ENCODE measurements around the gene FUS. TPM values are rescaled to one million over a fixed set of nuclear protein-coding genes. Genes with fewer than 3 reads are reported as not detected.

Gene FUS
- total and polyA plus RNA-seq, 2 of the 13 experiments (the other 11 are each of a cell fraction or from before 2014, with no cell fraction given): 68.1 to 168 TPM

DNA sequence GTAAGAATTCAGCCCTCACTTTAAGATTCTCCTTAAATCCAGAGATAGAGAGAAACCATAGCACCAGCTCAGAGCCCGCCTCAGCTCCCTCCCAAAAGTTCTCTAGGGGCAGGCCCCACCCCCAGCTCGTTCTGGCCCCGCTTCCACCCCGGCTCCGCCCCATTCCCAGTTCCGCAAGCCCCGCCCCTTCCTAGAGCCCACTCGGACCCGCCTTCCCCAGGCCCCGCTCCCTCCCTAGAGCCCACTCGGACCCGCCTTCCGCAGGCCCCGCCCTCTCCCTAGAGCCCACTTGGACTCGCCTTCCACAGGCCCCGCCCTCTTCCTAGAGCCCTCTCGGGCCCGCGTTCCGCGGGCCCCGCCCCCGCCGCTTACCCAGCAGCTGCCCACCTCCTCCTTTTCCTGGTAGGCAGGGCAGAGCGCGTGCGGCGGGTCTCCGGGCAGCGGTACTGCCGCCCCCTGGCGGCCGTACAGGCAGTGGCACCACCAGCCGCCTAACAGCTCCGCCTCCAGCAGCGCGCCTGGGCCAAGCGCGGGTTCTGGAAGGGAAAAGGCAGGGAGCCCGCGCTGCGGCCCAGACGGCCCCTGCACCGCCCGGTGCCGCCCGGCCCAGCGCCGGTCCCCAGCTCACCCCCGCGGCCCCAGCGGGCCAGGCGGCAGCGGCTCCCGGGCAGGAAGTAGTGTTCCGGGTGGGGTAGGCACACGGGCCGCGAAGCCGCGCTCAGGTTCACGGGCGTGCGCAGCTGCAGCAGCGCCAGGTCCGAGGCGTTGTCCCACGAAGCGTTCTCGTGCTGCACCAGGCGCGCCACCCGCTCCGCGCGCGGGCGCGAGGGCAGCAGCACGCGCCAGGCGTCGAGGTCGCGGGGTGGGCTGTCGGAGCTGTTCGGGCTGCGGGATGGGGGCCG, 37.6 kb upstream of the FUS start (continued):
- TF ChIP-seq, protein P1, sequence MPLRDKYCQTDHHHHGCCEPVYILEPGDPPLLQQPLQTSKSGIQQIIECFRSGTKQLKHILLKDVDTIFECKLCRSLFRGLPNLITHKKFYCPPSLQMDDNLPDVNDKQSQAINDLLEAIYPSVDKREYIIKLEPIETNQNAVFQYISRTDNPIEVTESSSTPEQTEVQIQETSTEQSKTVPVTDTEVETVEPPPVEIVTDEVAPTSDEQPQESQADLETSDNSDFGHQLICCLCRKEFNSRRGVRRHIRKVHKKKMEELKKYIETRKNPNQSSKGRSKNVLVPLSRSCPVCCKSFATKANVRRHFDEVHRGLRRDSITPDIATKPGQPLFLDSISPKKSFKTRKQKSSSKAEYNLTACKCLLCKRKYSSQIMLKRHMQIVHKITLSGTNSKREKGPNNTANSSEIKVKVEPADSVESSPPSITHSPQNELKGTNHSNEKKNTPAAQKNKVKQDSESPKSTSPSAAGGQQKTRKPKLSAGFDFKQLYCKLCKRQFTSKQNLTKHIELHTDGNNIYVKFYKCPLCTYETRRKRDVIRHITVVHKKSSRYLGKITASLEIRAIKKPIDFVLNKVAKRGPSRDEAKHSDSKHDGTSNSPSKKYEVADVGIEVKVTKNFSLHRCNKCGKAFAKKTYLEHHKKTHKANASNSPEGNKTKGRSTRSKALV (CRISPR knock-in tag; IDR thresholded peaks at IDR 0.05): no peak
- TF ChIP-seq, protein P2, sequence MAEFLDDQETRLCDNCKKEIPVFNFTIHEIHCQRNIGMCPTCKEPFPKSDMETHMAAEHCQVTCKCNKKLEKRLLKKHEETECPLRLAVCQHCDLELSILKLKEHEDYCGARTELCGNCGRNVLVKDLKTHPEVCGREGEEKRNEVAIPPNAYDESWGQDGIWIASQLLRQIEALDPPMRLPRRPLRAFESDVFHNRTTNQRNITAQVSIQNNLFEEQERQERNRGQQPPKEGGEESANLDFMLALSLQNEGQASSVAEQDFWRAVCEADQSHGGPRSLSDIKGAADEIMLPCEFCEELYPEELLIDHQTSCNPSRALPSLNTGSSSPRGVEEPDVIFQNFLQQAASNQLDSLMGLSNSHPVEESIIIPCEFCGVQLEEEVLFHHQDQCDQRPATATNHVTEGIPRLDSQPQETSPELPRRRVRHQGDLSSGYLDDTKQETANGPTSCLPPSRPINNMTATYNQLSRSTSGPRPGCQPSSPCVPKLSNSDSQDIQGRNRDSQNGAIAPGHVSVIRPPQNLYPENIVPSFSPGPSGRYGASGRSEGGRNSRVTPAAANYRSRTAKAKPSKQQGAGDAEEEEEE (CRISPR knock-in tag; IDR thresholded peaks at IDR 0.05; ENCODE audit: borderline replicate concordance): no peak
- TF ChIP-seq FOXA1 (IDR thresholded peaks at IDR 0.05) (no peak), FOXA1 (CRISPR knock-in tag; IDR thresholded peaks at IDR 0.05) (peak; percentile 21; the same call in 1 of the 2 replicates), ZNF329 (CRISPR knock-in tag; IDR thresholded peaks at IDR 0.05; ENCODE audit: low read depth) (peak; percentile 47; the same call in 1 of the 2 replicates), ZNF383 (CRISPR knock-in tag; IDR thresholded peaks at IDR 0.05; ENCODE audit: borderline replicate concordance) (no peak), THYN1 (CRISPR knock-in tag; IDR thresholded peaks at IDR 0.05; ENCODE audit: borderline replicate concordance, low read depth) (no peak), HNRNPLL (IDR thresholded peaks at IDR 0.05; ENCODE audit: low read depth, low read length, poor library complexity, severe bottlenecking) (peak; percentile 93), ZNF30 (CRISPR knock-in tag; IDR thresholded peaks at IDR 0.05) (no peak), TARDBP (CRISPR knock-in tag; IDR thresholded peaks at IDR 0.05) (peak; percentile 81; the same call in 1 of the 2 replicates), MTA1 (CRISPR knock-in tag; IDR thresholded peaks at IDR 0.05; ENCODE audit: borderline replicate concordance) (0 out of 2 replicates have a peak, but pooled peaks have one; percentile 33), ZNF781 (CRISPR knock-in tag; IDR thresholded peaks at IDR 0.05; ENCODE audit: borderline replicate concordance, not compliant biosample characterization) (peak; percentile 71), ELF1 (CRISPR knock-in tag; IDR thresholded peaks at IDR 0.05) (peak; percentile 89), NCOA2 (CRISPR knock-in tag; IDR thresholded peaks at IDR 0.05) (peak; percentile 20; the same call in 1 of the 2 replicates), MED1 (CRISPR knock-in tag; IDR thresholded peaks at IDR 0.05) (peak; percentile 74), ADNP (CRISPR knock-in tag; IDR thresholded peaks at IDR 0.05) (no peak)
- TF ChIP-seq, protein P3, sequence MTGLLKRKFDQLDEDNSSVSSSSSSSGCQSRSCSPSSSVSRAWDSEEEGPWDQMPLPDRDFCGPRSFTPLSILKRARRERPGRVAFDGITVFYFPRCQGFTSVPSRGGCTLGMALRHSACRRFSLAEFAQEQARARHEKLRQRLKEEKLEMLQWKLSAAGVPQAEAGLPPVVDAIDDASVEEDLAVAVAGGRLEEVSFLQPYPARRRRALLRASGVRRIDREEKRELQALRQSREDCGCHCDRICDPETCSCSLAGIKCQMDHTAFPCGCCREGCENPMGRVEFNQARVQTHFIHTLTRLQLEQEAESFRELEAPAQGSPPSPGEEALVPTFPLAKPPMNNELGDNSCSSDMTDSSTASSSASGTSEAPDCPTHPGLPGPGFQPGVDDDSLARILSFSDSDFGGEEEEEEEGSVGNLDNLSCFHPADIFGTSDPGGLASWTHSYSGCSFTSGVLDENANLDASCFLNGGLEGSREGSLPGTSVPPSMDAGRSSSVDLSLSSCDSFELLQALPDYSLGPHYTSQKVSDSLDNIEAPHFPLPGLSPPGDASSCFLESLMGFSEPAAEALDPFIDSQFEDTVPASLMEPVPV (CRISPR knock-in tag; IDR thresholded peaks at IDR 0.05): peak; percentile 52; the same call in 1 of the 2 replicates
- TF ChIP-seq, protein P4, sequence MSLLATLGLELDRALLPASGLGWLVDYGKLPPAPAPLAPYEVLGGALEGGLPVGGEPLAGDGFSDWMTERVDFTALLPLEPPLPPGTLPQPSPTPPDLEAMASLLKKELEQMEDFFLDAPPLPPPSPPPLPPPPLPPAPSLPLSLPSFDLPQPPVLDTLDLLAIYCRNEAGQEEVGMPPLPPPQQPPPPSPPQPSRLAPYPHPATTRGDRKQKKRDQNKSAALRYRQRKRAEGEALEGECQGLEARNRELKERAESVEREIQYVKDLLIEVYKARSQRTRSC (CRISPR knock-in tag; IDR thresholded peaks at IDR 0.05; ENCODE audit: low read depth): 0 out of 2 replicates have a peak, but pooled peaks have one; percentile 46
- TF ChIP-seq, protein P5, sequence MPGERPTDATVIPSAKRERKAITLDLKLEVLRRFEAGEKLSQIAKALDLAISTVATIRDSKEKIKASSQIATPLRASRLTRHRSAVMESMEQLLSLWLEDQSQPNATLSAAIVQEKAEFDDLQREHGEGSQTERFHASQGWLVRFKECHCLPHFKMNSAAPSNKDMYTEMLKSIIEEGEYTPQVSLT (CRISPR knock-in tag; IDR thresholded peaks at IDR 0.05; ENCODE audit: borderline replicate concordance, low read depth): no peak

All from HepG2 (cell line).